ENCODE data around the gene SPATA3. TPM values are rescaled to one million over a fixed set of nuclear protein-coding genes. Genes with fewer than 3 reads are reported as not detected.

Gene SPATA3
- total RNA-seq, 1 experiment from 2014 or later: not detected

- intact Hi-C loops (cut with micrococcal nuclease; ENCODE audit: unreplicated experiment): no loop called here
- H3K9me3 ChIP-seq: no peaks in the 10 kb centered on the region
- POLR2A ChIA-PET: no interaction called here
- H3K36me3 Mint-ChIP-seq (ENCODE audit: insufficient read depth, unreplicated experiment): peaks cover 5% of the 10 kb centered on the region
- no peaks in the 10 kb centered on the region for H3K27me3 ChIP-seq (replicated peaks; ENCODE audit: control insufficient read depth, insufficient read depth, low read length)
- H3K27me3 Mint-ChIP-seq (ENCODE audit: insufficient read depth, unreplicated experiment): no peaks in the 10 kb centered on the region
- H3K4me1 ChIP-seq: peaks cover 9% of the 10 kb centered on the region
- no peak overlapping the region for H3K27ac Mint-ChIP-seq (ENCODE audit: unreplicated experiment)
- H3K36me3 ChIP-seq (ENCODE audit: control insufficient read depth, insufficient read depth, low read length): no peaks in the 10 kb centered on the region
- no peak overlapping the region for H3K4me3 Mint-ChIP-seq (ENCODE audit: unreplicated experiment)
- no peak for TF ChIP-seq CTCF (IDR thresholded peaks at IDR 0.05; ENCODE audit: insufficient read depth in 1 of 2, low read depth in 1 of 2, low read length in 1 of 2, severe bottlenecking in 1 of 2, unreplicated experiment in 1 of 2)
- DNase-seq: no peak
- H3K9me3 Mint-ChIP-seq (ENCODE audit: unreplicated experiment): no peaks in the 10 kb centered on the region
- CTCF ChIA-PET: no interaction called here
- no TSS peak for BruUV-seq (replicated peaks)
- peaks cover 8% of the 10 kb centered on the region for H3K4me1 Mint-ChIP-seq (ENCODE audit: low read depth, unreplicated experiment)
- H3K4me3 ChIP-seq (ENCODE audit: low read depth, low read length): no peak overlapping the region
Observed at GRCh38 chr2:230954746-230955145, 41.2 kb upstream of the SPATA3 start.

- Mint-ChIP-seq H3K36me3 (ENCODE audit: insufficient read depth, unreplicated experiment) (peaks cover 5% of the 10 kb centered on the region), H3K27me3 (ENCODE audit: insufficient read depth, unreplicated experiment) (no peaks in the 10 kb centered on the region), H3K27ac (ENCODE audit: unreplicated experiment) (no peak overlapping the region), H3K9me3 (ENCODE audit: unreplicated experiment) (no peaks in the 10 kb centered on the region), H3K4me1 (ENCODE audit: low read depth, unreplicated experiment) (peaks cover 8% of the 10 kb centered on the region), H3K4me3 (ENCODE audit: unreplicated experiment) (no peak overlapping the region)
- DNase-seq: no peak
- Histone ChIP-seq H3K9me3 (no peaks in the 10 kb centered on the region), H3K36me3 (ENCODE audit: control insufficient read depth, insufficient read depth, low read length) (no peaks in the 10 kb centered on the region), H3K4me3 (ENCODE audit: low read depth, low read length) (no peak overlapping the region), H3K27me3 (replicated peaks; ENCODE audit: control insufficient read depth, insufficient read depth, low read length) (no peaks in the 10 kb centered on the region), H3K4me1 (peaks cover 12% of the 10 kb centered on the region)
- intact Hi-C loops (cut with micrococcal nuclease; ENCODE audit: unreplicated experiment): no loop called here
- no TSS peak for BruUV-seq (replicated peaks)
- CTCF ChIA-PET: no interaction called here
- POLR2A ChIA-PET: no interaction called here
- no peak for TF ChIP-seq CTCF (IDR thresholded peaks at IDR 0.05; ENCODE audit: insufficient read depth in 1 of 2, low read depth in 1 of 2, low read length in 1 of 2, severe bottlenecking in 1 of 2, unreplicated experiment in 1 of 2)
Observed at GRCh38 chr2:230955163-230955737, 40.7 kb upstream of the SPATA3 start.

- peak in 1 of 2 experiments; percentile 21 for DNase-seq
- ChIA-PET CTCF (no interaction called here), POLR2A (no interaction called here)
- Mint-ChIP-seq H3K4me3 (ENCODE audit: unreplicated experiment) (peak overlapping the region; percentile 78), H3K27ac (ENCODE audit: unreplicated experiment) (peak overlapping the region; percentile 48), H3K36me3 (ENCODE audit: insufficient read depth, unreplicated experiment) (peaks cover 5% of the 10 kb centered on the region), H3K27me3 (ENCODE audit: insufficient read depth, unreplicated experiment) (no peaks in the 10 kb centered on the region), H3K4me1 (ENCODE audit: low read depth, unreplicated experiment) (peaks cover 8% of the 10 kb centered on the region), H3K9me3 (ENCODE audit: unreplicated experiment) (no peaks in the 10 kb centered on the region)
- Histone ChIP-seq H3K4me3 (ENCODE audit: low read depth, low read length) (peak overlapping the region; percentile 19), H3K27me3 (replicated peaks; ENCODE audit: control insufficient read depth, insufficient read depth, low read length) (no peaks in the 10 kb centered on the region), H3K4me1 (peaks cover 12% of the 10 kb centered on the region), H3K36me3 (ENCODE audit: control insufficient read depth, insufficient read depth, low read length) (no peaks in the 10 kb centered on the region), H3K9me3 (no peaks in the 10 kb centered on the region)
- no TSS peak for BruUV-seq (replicated peaks)
- no peak for TF ChIP-seq CTCF (IDR thresholded peaks at IDR 0.05; ENCODE audit: insufficient read depth in 1 of 2, low read depth in 1 of 2, low read length in 1 of 2, severe bottlenecking in 1 of 2, unreplicated experiment in 1 of 2)
- intact Hi-C loops (cut with micrococcal nuclease; ENCODE audit: unreplicated experiment): no loop called here
Observed at GRCh38 chr2:230956827-230957755, 38.8 kb upstream of the SPATA3 start.

Measured in Caco-2 (cell line).